ENCODE measurements around the gene MSLN.
"Not testable (repeated sequence)": the region's sequence is repeated elsewhere in the genome, so short reads cannot be mapped to it uniquely, and the experiment has no call there.

MSLN gene

GRCh38 chr16:735982-736453, 24.5 kb upstream of the MSLN start:
- peak; percentile 72 to 80 for DNase-seq

GRCh38 chr16:736936-737481, 23.5 kb upstream of the MSLN start:
- no peak for DNase-seq

- DNase-seq: no peak
Measured at GRCh38 chr16:739560-740458, 20.7 kb upstream of the MSLN start.

- no peak for DNase-seq
Measured at GRCh38 chr16:740459-740763, 20.1 kb upstream of the MSLN start.

GRCh38 chr16:740764-741505, 19.6 kb upstream of the MSLN start, which contains the start of gene CIAO3:
Gene CIAO3 (minus strand): TSS chr16:740997. CDS start chr16:740985, 12 bp downstream.
- DNase-seq: peak; percentile 89 to 91

- DNase-seq: no peak
Measured at GRCh38 chr16:741986-742629, 18.4 kb upstream of the MSLN start.

GRCh38 chr16:742894-743293, 17.6 kb upstream of the MSLN start:
- not testable (repeated sequence) for DNase-seq

GRCh38 chr16:743794-744500, 16.6 kb upstream of the MSLN start:
- DNase-seq: no peak

- no peak for DNase-seq
Measured at GRCh38 chr16:745739-746138, 14.8 kb upstream of the MSLN start.

- DNase-seq: no peak
Measured at GRCh38 chr16:746637-747036, 13.9 kb upstream of the MSLN start.

GRCh38 chr16:747978-748746, 12.4 kb upstream of the MSLN start:
- DNase-seq: no peak

GRCh38 chr16:749010-749409, 11.5 kb upstream of the MSLN start:
- no peak for DNase-seq

- no peak for DNase-seq
Measured at GRCh38 chr16:750485-750884, 10.0 kb upstream of the MSLN start.

- no peak for DNase-seq
Measured at GRCh38 chr16:751152-752006, 9.2 kb upstream of the MSLN start.

GRCh38 chr16:752007-752312, 8.6 kb upstream of the MSLN start:
- no peak for DNase-seq

GRCh38 chr16:754121-754607, 6.4 kb upstream of the MSLN start:
- DNase-seq: not testable (repeated sequence)

GRCh38 chr16:754656-755055, 5.9 kb upstream of the MSLN start:
- no peak for DNase-seq

GRCh38 chr16:756428-756827, 4.1 kb upstream of the MSLN start:
- DNase-seq: no peak

GRCh38 chr16:759110-759910, 1.2 kb upstream of the MSLN start:
- no peak for DNase-seq

- DNase-seq: no peak
Measured at GRCh38 chr16:760065-760464, 469 bp upstream of the MSLN start.
